22Rv1 (cell line): Measurements from ENCODE around the gene VDR.

ENCODE experiments used
- CTCF ChIP-seq: fragments of 450-650 bp; IDR thresholded peaks from 2 replicates; pipeline ENCODE4 v1.5.1; 2017; ENCODE audit warnings: mild to moderate bottlenecking
- ZFX ChIP-seq: fragments of 450-650 bp; IDR thresholded peaks from 2 replicates; pipeline ENCODE4 v1.6.1; 2017; ENCODE audit warnings: antibody characterized with exemption, borderline replicate concordance

- no peak for TF ChIP-seq CTCF
- no peak for TF ChIP-seq ZFX
These were observed 70.4 kb downstream of the VDR start for GRCh38 chr12:47834199-47834903.
